ENCODE data around the gene PRELID1. TPM values are rescaled to one million over a fixed set of nuclear protein-coding genes. Genes with fewer than 3 reads are reported as not detected.
A peak's percentile ranks its signal among the peaks of the same experiment; 100 is the strongest.
"Not testable (repeated sequence)": the region's sequence is repeated elsewhere in the genome, so short reads cannot be mapped to it uniquely, and the experiment has no call there.

Gene PRELID1
- total and polyA plus RNA-seq, 10 donors, result 74.5 to 174 (median 128) TPM

DNA sequence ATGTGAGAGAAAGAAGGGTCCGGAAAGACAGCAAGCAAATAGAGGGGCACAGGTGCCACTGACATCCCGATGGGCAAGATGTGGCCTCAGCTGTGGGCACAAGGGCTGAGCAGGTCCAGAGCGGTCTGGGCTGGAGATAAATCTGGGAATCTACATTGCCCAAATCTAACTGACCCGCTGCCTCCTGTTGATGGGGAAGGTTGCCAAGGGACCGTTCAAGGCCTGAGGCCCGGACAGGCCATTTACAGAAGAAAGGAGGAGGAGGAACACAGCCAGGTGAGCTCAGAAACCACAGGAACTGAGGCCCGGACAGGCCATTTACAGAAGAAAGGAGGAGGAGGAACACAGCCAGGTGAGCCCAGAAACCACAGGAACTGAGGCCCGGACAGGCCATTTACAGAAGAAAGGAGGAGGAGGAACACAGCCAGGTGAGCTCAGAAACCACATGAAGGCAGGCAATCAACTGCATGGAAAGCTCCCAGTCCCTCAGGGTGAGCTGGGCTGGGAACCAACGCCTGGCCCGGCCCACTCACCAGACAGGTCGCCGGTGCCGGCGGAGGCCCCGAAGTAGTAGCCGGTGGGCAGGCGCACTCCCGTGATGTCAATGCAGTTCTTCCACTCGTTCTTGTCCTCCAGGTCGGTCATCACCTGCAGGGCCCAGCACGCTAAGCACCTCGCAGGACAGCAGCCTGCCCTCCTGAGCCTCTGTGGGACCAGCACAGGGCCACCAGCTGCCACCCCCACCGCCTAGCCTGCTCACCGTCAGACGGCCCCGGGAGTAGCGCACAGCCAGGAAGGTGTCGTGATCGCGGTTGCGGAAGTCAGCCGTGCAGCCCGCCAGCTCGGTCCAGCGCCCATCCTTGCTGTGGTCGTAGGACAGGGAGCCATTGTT, 33.2 kb downstream of the PRELID1 start:
- H3K27me3 ChIP-seq (replicated peaks in 1 of 7), result no peaks in the 10 kb centered on the region
- WGBS, 5 donors, result 91 to 95% (median 93%) methylated on average over 19 to 36 of the region's 36 CpGs
- DNase-seq, result peak; percentile 71
- H3K27ac ChIP-seq, result no peak overlapping the region
- intact Hi-C loops (cut with DNase I; ENCODE audit: low total_unique reads), result no loop called here
- H3K4me1 ChIP-seq, result peaks cover 0 to 74% (median 21%) of the 10 kb centered on the region in 6 donors
- no peak overlapping the region for H3K4me3 ChIP-seq
- peaks cover 8 to 100% (median 77%) of the 10 kb centered on the region in 6 donors for H3K36me3 ChIP-seq
- no peaks in the 10 kb centered on the region for H3K9me3 ChIP-seq
- TF ChIP-seq, protein P1, sequence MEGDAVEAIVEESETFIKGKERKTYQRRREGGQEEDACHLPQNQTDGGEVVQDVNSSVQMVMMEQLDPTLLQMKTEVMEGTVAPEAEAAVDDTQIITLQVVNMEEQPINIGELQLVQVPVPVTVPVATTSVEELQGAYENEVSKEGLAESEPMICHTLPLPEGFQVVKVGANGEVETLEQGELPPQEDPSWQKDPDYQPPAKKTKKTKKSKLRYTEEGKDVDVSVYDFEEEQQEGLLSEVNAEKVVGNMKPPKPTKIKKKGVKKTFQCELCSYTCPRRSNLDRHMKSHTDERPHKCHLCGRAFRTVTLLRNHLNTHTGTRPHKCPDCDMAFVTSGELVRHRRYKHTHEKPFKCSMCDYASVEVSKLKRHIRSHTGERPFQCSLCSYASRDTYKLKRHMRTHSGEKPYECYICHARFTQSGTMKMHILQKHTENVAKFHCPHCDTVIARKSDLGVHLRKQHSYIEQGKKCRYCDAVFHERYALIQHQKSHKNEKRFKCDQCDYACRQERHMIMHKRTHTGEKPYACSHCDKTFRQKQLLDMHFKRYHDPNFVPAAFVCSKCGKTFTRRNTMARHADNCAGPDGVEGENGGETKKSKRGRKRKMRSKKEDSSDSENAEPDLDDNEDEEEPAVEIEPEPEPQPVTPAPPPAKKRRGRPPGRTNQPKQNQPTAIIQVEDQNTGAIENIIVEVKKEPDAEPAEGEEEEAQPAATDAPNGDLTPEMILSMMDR (IDR thresholded peaks at IDR 0.05 in 8 of 11, conservative IDR thresholded peaks at IDR 0.05 in 3 of 11), result no peak
- TF ChIP-seq POLR2AphosphoS5 (IDR thresholded peaks at IDR 0.05), result peak in 2 of 3 donors; percentile 13 to 50
- TF ChIP-seq POLR2A (IDR thresholded peaks at IDR 0.05), result no peak

DNA sequence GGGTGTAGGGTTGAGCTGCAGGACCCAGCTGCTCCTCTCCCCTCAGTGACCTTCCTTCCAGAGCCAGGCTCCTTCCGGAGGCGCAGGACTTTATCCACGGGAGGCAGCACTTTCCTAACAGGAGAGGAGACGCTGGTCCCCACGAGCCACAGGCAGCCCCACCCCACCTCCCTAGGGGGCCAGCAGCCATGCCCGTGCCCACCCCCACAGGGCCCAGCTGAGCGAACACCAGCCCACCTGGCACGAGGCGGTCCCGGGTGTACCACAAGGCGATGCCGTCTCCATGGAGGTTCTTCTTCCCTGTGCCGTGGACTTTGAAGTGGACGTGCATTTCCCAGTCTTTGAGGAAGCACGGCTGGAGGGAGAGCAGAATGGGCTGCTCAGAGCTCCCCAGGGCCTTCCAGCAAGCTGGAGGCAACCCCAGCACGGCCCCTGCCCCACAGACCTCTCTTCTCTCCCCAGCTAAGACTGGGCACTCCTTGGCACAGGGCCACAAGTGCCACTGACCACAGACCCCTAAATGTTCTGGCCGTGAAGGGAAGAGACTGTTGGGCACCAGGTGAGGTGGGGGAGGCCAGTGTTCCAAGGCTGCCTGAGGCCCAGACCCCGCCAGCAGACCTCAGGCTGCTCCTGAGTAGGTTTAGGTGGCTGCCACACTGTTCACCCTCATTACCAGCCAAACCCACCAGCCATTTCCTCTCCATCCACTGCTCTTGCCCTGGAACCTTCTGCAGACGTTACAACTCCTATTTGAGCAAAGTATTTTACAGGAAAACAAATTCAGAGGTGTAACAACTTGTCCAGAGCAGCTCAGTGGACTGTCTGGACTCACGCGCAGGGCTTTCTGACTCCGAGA, 34.9 kb downstream of the PRELID1 start:
- peaks cover 0 to 74% (median 15%) of the 10 kb centered on the region in 6 donors for H3K4me1 ChIP-seq
- TF ChIP-seq POLR2A (IDR thresholded peaks at IDR 0.05), result no peak
- peak in 1 of 3 donors; percentile 32 for TF ChIP-seq POLR2AphosphoS5 (IDR thresholded peaks at IDR 0.05)
- H3K4me3 ChIP-seq, result peak overlapping the region in 1 of 8 donors; percentile 40
- H3K36me3 ChIP-seq, result peaks cover 8 to 100% (median 67%) of the 10 kb centered on the region in 6 donors
- no peaks in the 10 kb centered on the region for H3K27me3 ChIP-seq (replicated peaks in 1 of 7)
- 81 to 86% (median 84%) methylated on average over 9 to 22 of the region's 22 CpGs for WGBS, 5 donors
- peak; percentile 73 for DNase-seq
- peak overlapping the region in 7 of 8 donors; percentile 24 to 85 (median 78) for H3K27ac ChIP-seq
- intact Hi-C loops (cut with DNase I; ENCODE audit: low total_unique reads), result no loop called here
- H3K9me3 ChIP-seq, result no peaks in the 10 kb centered on the region

DNA sequence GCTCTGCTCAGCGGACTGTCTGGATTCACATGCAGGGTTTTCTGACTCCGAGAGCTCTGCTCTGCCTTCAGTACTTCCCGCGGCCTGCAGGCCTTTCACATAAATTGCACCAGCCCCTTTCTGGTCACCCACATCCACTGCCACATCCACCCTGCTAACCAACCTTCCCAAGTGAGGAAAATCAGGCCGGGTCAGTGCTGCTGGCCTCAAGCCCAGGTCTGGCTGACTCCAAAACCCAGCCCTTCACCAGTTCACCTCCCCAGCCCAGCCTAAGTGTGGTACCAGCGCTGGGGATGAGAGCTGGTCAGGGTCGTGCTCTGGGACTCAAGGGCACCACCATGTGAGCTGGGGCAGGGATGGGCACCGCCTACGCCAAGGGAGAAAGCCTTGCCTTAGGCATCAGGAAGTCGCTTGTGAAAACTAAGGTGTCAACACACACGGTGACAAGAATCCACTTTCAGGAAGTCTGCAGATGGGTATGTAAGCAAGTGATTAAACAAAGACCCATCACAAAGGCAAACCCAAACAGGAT, 35.6 kb downstream of the PRELID1 start:
- peak; percentile 26 to 61 (median 56) for TF ChIP-seq POLR2AphosphoS5 (IDR thresholded peaks at IDR 0.05)
- TF ChIP-seq, protein P1 (IDR thresholded peaks at IDR 0.05 in 8 of 11, conservative IDR thresholded peaks at IDR 0.05 in 3 of 11), result no peak
- WGBS, 5 donors, result 46 to 70% (median 63%) methylated on average over 10 to 11 of the region's 11 CpGs
- intact Hi-C loops (cut with DNase I; ENCODE audit: low total_unique reads), result no loop called here

DNA sequence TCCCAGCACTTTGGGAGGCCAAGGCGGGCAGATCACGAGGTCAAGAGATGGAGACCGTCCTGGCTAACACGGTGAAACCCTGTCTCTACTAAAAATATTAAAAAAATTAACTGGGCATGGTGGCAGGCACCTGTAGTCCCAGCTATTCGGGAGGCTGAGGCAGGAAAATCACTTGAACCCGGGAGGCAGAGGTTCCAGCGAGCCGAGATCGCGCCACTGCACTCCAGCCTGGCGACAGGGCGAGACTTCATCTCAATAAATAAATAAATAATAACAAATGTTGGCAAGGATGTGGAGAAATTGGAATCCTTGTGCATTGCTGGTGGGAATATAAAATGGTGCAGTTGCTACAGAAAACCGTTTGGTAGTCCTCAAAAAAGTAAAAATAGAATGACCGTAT, 39.4 kb downstream of the PRELID1 start:
- H3K4me1 ChIP-seq, result peaks cover 3 to 94% (median 35%) of the 10 kb centered on the region in 6 donors
- DNase-seq, result peak; percentile 31
- intact Hi-C loops (cut with DNase I; ENCODE audit: low total_unique reads); H3K4me3 ChIP-seq; H3K9me3 ChIP-seq; H3K27ac ChIP-seq; H3K27me3 ChIP-seq (replicated peaks in 1 of 7): not testable (repeated sequence)
- H3K36me3 ChIP-seq, result peaks cover 0 to 100% (median 47%) of the 10 kb centered on the region in 6 donors
- 87 to 95% (median 93%) methylated on average over 14 of the region's 14 CpGs for WGBS, 5 donors

More for the DNA sequence above, 35.6 kb downstream of the PRELID1 start:
- Histone ChIP-seq H3K9me3 (no peaks in the 10 kb centered on the region), H3K4me1 (peaks cover 0 to 76% (median 15%) of the 10 kb centered on the region in 6 donors), H3K27me3 (replicated peaks in 1 of 7) (no peaks in the 10 kb centered on the region), H3K27ac (peak overlapping the region in 7 of 8 donors; percentile 24 to 85 (median 78)), H3K4me3 (peak overlapping the region in 1 of 8 donors; percentile 40), H3K36me3 (peaks cover 8 to 100% (median 64%) of the 10 kb centered on the region in 6 donors)
- DNase-seq, result peak; percentile 82
